Upper lobe of right lung (tissue), 1 donor: ENCODE measurements around the gene OXER1. TPM values are rescaled to one million over a fixed set of nuclear protein-coding genes. Genes with fewer than 3 reads are reported as not detected.

Experiments used
- ATAC-seq: fragments of 200-7000 bp; cut with Tn5 transposase; one replicate; pipeline ENCODE4 v1.9.1; 2020; ENCODE audit warnings: mild to moderate bottlenecking, moderate library complexity
- DNase-seq: peaks from one replicate; pipeline ENCODE4 v3.0.0-alpha.2; 2020
- H3K27ac ChIP-seq: fragments of 200-600 bp; one replicate; pipeline ENCODE4 v1.8.0; 2022
- H3K27me3 ChIP-seq: fragments of 200-600 bp; one replicate; pipeline ENCODE4 v1.8.0; 2022; ENCODE audit warnings: mild to moderate bottlenecking
- H3K36me3 ChIP-seq: fragments of 200-600 bp; one replicate; pipeline ENCODE4 v1.8.0; 2022
- H3K4me1 ChIP-seq: fragments of 200-600 bp; one replicate; pipeline ENCODE4 v1.8.0; 2022
- H3K4me3 ChIP-seq: fragments of 200-600 bp; one replicate; pipeline ENCODE4 v1.8.0; 2022; ENCODE audit warnings: mild to moderate bottlenecking
- H3K9me3 ChIP-seq: fragments of 200-600 bp; one replicate; pipeline ENCODE4 v1.8.0; 2022
- intact Hi-C: fragments of 100-400 bp; cut with DNase I; formaldehyde crosslinking; loops from one replicate; pipeline ENCODE4 v1.11.0; 2022
- total RNA-seq: library from RNA; stranded (reverse); fragmentation: NEBNext Ultra II Directional; extraction: Animal tissue kit (Norgen Biotek cat#: 25700); gene quantifications from one replicate; pipeline ENCODE4 v1.2.1, GENCODE V29; 2021
- TF ChIP-seq, protein P1 (sequence below): fragments of 200-600 bp; IDR thresholded peaks from one replicate; pipeline ENCODE4 v1.8.0; 2022; ENCODE audit warnings: antibody characterized with exemption
- donor health status: DM: no; HTN: yes; CAD: no; lungs with severe emphysema.

The OXER1 gene
- total RNA-seq, 1 donor from 2014 or later: 1.1 TPM

GRCh38 chr2:42748840-42749239 is 15.1 kb downstream of the OXER1 start:
- no peaks in the 10 kb centered on the region for H3K27me3 ChIP-seq
- H3K9me3 ChIP-seq: no peaks in the 10 kb centered on the region
- peaks cover 15% of the 10 kb centered on the region for H3K4me1 ChIP-seq
- TF ChIP-seq, protein P1, sequence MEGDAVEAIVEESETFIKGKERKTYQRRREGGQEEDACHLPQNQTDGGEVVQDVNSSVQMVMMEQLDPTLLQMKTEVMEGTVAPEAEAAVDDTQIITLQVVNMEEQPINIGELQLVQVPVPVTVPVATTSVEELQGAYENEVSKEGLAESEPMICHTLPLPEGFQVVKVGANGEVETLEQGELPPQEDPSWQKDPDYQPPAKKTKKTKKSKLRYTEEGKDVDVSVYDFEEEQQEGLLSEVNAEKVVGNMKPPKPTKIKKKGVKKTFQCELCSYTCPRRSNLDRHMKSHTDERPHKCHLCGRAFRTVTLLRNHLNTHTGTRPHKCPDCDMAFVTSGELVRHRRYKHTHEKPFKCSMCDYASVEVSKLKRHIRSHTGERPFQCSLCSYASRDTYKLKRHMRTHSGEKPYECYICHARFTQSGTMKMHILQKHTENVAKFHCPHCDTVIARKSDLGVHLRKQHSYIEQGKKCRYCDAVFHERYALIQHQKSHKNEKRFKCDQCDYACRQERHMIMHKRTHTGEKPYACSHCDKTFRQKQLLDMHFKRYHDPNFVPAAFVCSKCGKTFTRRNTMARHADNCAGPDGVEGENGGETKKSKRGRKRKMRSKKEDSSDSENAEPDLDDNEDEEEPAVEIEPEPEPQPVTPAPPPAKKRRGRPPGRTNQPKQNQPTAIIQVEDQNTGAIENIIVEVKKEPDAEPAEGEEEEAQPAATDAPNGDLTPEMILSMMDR: no peak
- ATAC-seq (no peak), DNase-seq (no peak)
- no peak overlapping the region for H3K27ac ChIP-seq
- intact Hi-C loops: no loop called here
- no peaks in the 10 kb centered on the region for H3K36me3 ChIP-seq
- H3K4me3 ChIP-seq: no peak overlapping the region

DNA sequence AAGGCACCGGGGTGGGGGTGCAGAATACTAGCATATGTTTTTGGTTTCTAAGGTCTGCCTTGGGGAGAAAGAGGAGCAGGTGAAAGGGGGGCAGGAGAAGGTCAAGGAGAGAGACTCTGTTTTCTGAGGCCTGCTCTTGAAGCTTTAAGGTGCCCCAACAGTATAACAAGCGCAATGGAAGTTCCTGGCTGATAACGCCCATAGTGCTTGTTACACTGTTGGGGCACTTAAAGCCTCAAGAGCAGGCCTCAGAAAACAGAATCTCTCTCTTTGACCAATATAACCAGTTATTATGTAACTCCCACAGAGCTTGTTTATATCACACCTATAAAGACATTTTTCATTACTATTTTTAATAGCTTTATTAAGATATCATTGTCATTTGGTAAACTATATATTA is 16.5 kb downstream of the OXER1 start:
- no peaks in the 10 kb centered on the region for H3K27me3 ChIP-seq
- no peaks in the 10 kb centered on the region for H3K36me3 ChIP-seq
- H3K9me3 ChIP-seq: no peaks in the 10 kb centered on the region
- ATAC-seq: peak; percentile 65
- DNase-seq: no peak
- H3K4me3 ChIP-seq: no peak overlapping the region
- intact Hi-C loops: no loop called here
- H3K4me1 ChIP-seq: peaks cover 12% of the 10 kb centered on the region
- TF ChIP-seq, protein P1: no peak
- no peak overlapping the region for H3K27ac ChIP-seq

DNA sequence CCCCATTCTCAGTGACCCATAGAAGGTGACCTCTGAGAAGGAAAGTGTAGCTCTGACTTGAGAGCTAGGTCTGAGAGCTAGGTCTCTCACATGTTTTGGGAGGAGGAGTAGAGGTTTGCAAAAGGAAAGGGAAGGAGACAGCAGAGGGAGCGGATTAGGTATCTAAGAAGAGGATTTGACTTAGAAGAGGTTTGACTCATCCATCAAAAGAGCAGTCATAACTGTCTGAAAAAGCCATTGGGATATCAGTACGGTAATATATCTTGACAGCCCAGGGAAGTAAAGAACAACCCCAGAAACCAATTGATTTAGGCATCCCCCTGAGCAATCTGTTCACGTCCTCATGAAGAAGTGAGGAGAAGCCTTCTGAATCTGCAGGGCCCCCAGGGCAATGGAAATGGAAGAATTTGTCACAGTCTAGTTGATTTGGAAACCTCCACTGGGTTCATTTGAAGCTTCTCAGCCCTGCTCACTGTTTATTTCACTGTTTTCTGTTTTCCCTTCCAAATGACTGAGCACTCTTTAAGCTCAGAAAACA is 19.3 kb downstream of the OXER1 start:
- Histone ChIP-seq H3K4me3 (no peak overlapping the region), H3K4me1 (peaks cover 5% of the 10 kb centered on the region), H3K27me3 (no peaks in the 10 kb centered on the region), H3K27ac (no peak overlapping the region), H3K9me3 (no peaks in the 10 kb centered on the region), H3K36me3 (no peaks in the 10 kb centered on the region)
- TF ChIP-seq, protein P1: no peak
- ATAC-seq (no peak), DNase-seq (no peak)
- intact Hi-C loops: no loop called here

DNA sequence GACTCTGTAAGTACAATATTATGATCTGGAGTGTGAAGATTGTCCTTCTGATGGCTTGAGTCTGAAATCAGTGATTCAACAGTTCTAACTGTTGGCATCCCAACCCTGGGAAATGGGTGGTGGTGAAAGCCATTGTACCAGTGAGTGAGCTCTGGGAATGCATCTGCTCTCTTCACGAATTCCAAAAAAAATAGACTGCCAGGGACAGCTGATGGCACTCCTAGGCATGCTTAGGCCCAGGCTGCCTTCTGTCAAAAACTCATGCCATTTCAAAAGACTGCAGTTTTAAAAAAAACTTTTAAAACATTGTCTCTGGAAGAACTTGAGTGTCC is 20.3 kb downstream of the OXER1 start:
- no peaks in the 10 kb centered on the region for H3K27me3 ChIP-seq
- H3K9me3 ChIP-seq: no peaks in the 10 kb centered on the region
- TF ChIP-seq, protein P1: no peak
- H3K36me3 ChIP-seq: no peaks in the 10 kb centered on the region
- DNase-seq (no peak), ATAC-seq (no peak)
- peaks cover 5% of the 10 kb centered on the region for H3K4me1 ChIP-seq
- intact Hi-C loops: no loop called here
- no peak overlapping the region for H3K4me3 ChIP-seq
- H3K27ac ChIP-seq: no peak overlapping the region

DNA sequence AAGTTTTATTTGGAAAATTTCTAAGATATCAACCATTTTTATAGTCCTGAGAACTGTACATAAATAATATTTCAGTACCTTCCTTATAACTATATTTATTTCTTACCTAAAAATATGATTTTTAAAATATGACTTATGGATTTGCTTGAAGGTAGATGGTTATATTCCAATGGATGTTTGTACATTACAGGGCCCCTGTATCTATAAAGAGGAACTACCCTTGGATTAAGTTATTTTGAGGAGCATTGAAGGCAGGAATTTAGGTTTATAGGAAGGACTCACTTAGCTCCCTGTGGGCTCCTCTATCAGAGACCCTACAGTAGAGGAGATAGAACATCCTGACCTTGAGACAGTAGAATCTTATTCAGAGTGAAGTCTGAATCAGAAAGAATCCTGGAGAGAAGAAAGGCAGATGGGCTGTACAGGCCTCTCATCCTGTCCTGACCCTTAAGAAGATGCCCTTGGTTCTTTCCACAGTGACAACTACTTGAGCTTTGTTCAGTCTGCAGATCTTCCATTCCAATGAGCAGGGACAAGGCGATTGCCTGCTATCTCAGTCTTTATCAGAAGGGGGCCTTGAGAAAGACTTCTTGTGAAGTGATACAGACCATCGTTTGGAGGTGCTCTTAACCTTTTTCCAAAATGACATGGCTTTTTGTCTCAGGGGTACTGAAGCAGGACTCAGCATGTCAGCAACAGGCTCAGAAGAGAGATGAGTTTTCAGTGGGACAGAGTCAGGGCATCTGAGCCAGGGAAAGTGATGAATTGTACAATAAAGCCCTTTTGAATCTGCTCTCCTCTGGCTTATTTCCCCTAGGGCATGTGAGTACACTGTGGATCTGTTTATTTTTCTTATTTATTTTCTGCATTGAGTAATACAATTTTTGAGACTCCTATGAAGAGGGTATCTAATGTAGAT is 20.9 kb downstream of the OXER1 start:
- H3K9me3 ChIP-seq: no peaks in the 10 kb centered on the region
- no peaks in the 10 kb centered on the region for H3K27me3 ChIP-seq
- TF ChIP-seq, protein P1: no peak
- DNase-seq (no peak), ATAC-seq (no peak)
- peaks cover 5% of the 10 kb centered on the region for H3K4me1 ChIP-seq
- H3K4me3 ChIP-seq: no peak overlapping the region
- H3K27ac ChIP-seq: no peak overlapping the region
- H3K36me3 ChIP-seq: no peaks in the 10 kb centered on the region
- intact Hi-C loops: no loop called here
